Mesenchymal stem cell (in vitro differentiated cells and primary cell): ENCODE measurements around the gene GYS2.

Experiments
- DNase-seq: peaks from one replicate; pipeline ENCODE4 v3.0.0-alpha.2; 2013
- H2AFZ ChIP-seq: one replicate; pipeline ENCODE4 v1.6.1; 2013; ENCODE audit warnings: low read depth, mild to moderate bottlenecking, control low read depth, inconsistent platforms, low read length, moderate library complexity
- H2AK5ac ChIP-seq: 2 replicates; pipeline ENCODE4 v1.6.1; 2013; ENCODE audit warnings: low read length, moderate library complexity, mild to moderate bottlenecking, inconsistent platforms; ENCODE audit not compliant: severe bottlenecking
- H2BK120ac ChIP-seq: one replicate; pipeline ENCODE4 v1.6.1; 2013; ENCODE audit warnings: low read depth, mild to moderate bottlenecking, inconsistent platforms, low read length, moderate library complexity
- H2BK12ac ChIP-seq, 2 experiments: one replicate each; pipeline ENCODE4 v1.6.1; 2013; ENCODE audit warnings: inconsistent platforms in 2 of 2, low read length in 2 of 2, mild to moderate bottlenecking in 2 of 2, moderate library complexity in 2 of 2, control low read depth in 1 of 2
- H2BK15ac ChIP-seq: one replicate; pipeline ENCODE4 v1.6.1; 2013; ENCODE audit warnings: mild to moderate bottlenecking, low read depth, inconsistent platforms; ENCODE audit not compliant: poor library complexity, severe bottlenecking
- H2BK5ac ChIP-seq: 2 replicates; pipeline ENCODE4 v1.6.1; 2013; ENCODE audit warnings: low read depth, mild to moderate bottlenecking, low read length, control low read depth, inconsistent platforms; ENCODE audit not compliant: poor library complexity, severe bottlenecking
- H3K14ac ChIP-seq, 2 experiments: one replicate each; pipeline ENCODE4 v1.6.1; 2013; ENCODE audit warnings: inconsistent platforms in 2 of 2, low read length in 2 of 2, control low read depth in 1 of 2, mild to moderate bottlenecking in 1 of 2, moderate library complexity in 1 of 2
- H3K18ac ChIP-seq, 2 experiments: one replicate each; pipeline ENCODE4 v1.6.1; 2013; ENCODE audit warnings: inconsistent platforms in 2 of 2, low read length in 2 of 2, control low read depth in 1 of 2, low read depth in 1 of 2, mild to moderate bottlenecking in 1 of 2
- H3K23ac ChIP-seq, 2 experiments: one replicate each; pipeline ENCODE4 v1.6.1; 2013; ENCODE audit warnings: inconsistent platforms in 2 of 2, low read length in 2 of 2, mild to moderate bottlenecking in 2 of 2, moderate library complexity in 2 of 2, control low read depth in 1 of 2
- H3K27ac ChIP-seq: 2 replicates; pipeline ENCODE4 v1.5.1; 2013; ENCODE audit warnings: mild to moderate bottlenecking, moderate library complexity, low read length, control low read depth, inconsistent platforms; ENCODE audit not compliant: poor library complexity, severe bottlenecking
- H3K27me3 ChIP-seq, 2 experiments: 2 replicates each; pipeline versions ENCODE4 v1.6.1 to v1.7.0; 2013; ENCODE audit warnings: low read length in 2 of 2, mild to moderate bottlenecking in 2 of 2, moderate library complexity in 2 of 2, control low read depth in 1 of 2, inconsistent platforms in 1 of 2; ENCODE audit not compliant: control insufficient read depth in 1 of 2, insufficient read depth in 1 of 2
- H3K36me3 ChIP-seq, 2 experiments: 2 replicates each; pipeline versions ENCODE4 v1.6.1 to v1.7.0; 2013; ENCODE audit warnings: low read length in 2 of 2, control low read depth in 1 of 2, inconsistent platforms in 1 of 2, low read depth in 1 of 2, mild to moderate bottlenecking in 1 of 2; ENCODE audit not compliant: insufficient read depth in 2 of 2, control insufficient read depth in 1 of 2
- H3K4ac ChIP-seq, 2 experiments: one replicate each; pipeline ENCODE4 v1.6.1; 2013; ENCODE audit warnings: inconsistent platforms in 2 of 2, low read length in 2 of 2, mild to moderate bottlenecking in 2 of 2, moderate library complexity in 2 of 2, control low read depth in 1 of 2, low read depth in 1 of 2
- H3K4me1 ChIP-seq: 2 replicates; pipeline ENCODE4 v1.6.1; 2013; ENCODE audit warnings: low read depth, low read length, control low read depth; ENCODE audit not compliant: control insufficient read depth, insufficient read depth
- H3K4me2 ChIP-seq: 2 replicates; pipeline ENCODE4 v1.6.1; 2013; ENCODE audit warnings: low read length, mild to moderate bottlenecking, inconsistent platforms; ENCODE audit not compliant: poor library complexity, severe bottlenecking
- H3K4me3 ChIP-seq, 2 experiments: 2 replicates each; pipeline versions ENCODE4 v1.5.1 to v1.7.0; 2013; ENCODE audit warnings: low read length in 2 of 2, mild to moderate bottlenecking in 2 of 2, control low read depth in 1 of 2, low read depth in 1 of 2; ENCODE audit not compliant: insufficient read depth in 1 of 2
- H3K79me1 ChIP-seq: replicated peaks from 2 replicates; pipeline ENCODE4 v1.6.1; 2013; ENCODE audit warnings: mild to moderate bottlenecking, control low read depth, low read length, inconsistent platforms; ENCODE audit not compliant: poor library complexity, severe bottlenecking
- H3K9ac ChIP-seq: 2 replicates; pipeline ENCODE4 v1.7.0; 2013; ENCODE audit warnings: mild to moderate bottlenecking, low read length, moderate library complexity
- H3K9me3 ChIP-seq: 2 replicates; pipeline ENCODE4 v1.7.0; 2013; ENCODE audit warnings: mild to moderate bottlenecking, low read length; ENCODE audit not compliant: control insufficient read depth
- H4K8ac ChIP-seq: one replicate; pipeline ENCODE4 v1.6.1; 2013; ENCODE audit warnings: inconsistent platforms, mild to moderate bottlenecking, low read length, moderate library complexity
- H4K91ac ChIP-seq: one replicate; pipeline ENCODE4 v1.6.1; 2013; ENCODE audit warnings: mild to moderate bottlenecking, low read length, inconsistent platforms
- WGBS: methylation state at CpG from one replicate; pipeline ENCODE4 v1.1.7; 2013; ENCODE audit warnings: mixed read lengths; 5-methylcytosine and 5-hydroxymethylcytosine counted together

GYS2 gene

GRCh38 chr12:21566907-21567394, 37.7 kb downstream of the GYS2 start:
- Histone ChIP-seq H2BK12ac (no peak overlapping the region), H3K9ac (peak overlapping the region; percentile 48), H3K4ac (no peak overlapping the region)

GRCh38 chr12:21566223-21566906, 38.3 kb downstream of the GYS2 start:
- Histone ChIP-seq H3K27me3 (no peaks in the 10 kb centered on the region), H2BK120ac (no peak overlapping the region), H2BK12ac (no peak overlapping the region), H3K4me3 (no peak overlapping the region), H3K9me3 (no peaks in the 10 kb centered on the region), H2BK5ac (no peak overlapping the region), H3K9ac (peak overlapping the region; percentile 48), H3K18ac (no peak overlapping the region), H2BK15ac (no peak overlapping the region), H3K4ac (no peak overlapping the region), H2AFZ (no peak overlapping the region), H3K79me1 (no peaks in the 10 kb centered on the region), H4K8ac (no peak overlapping the region), H4K91ac (no peak overlapping the region), H2AK5ac (no peak overlapping the region), H3K27ac (no peak overlapping the region), H3K4me1 (no peaks in the 10 kb centered on the region), H3K14ac (no peak overlapping the region), H3K23ac (no peak overlapping the region), H3K36me3 (no peaks in the 10 kb centered on the region), H3K4me2 (no peak overlapping the region)
- DNase-seq: peak; percentile 23
- WGBS: 100% methylated on average over 1 of the region's 5 CpGs

More at GRCh38 chr12:21566907-21567394, 37.7 kb downstream of the GYS2 start:
- 91% methylated on average over 3 of the region's 3 CpGs for WGBS
- no peaks in the 10 kb centered on the region for H3K9me3 ChIP-seq
- no peak overlapping the region for H3K4me2 ChIP-seq
- no peak overlapping the region for H3K4me3 ChIP-seq
- H3K79me1 ChIP-seq: no peaks in the 10 kb centered on the region
- H2BK15ac ChIP-seq: no peak overlapping the region
- H3K23ac ChIP-seq: no peak overlapping the region
- H3K27me3 ChIP-seq: no peaks in the 10 kb centered on the region
- H2BK5ac ChIP-seq: peak overlapping the region; percentile 57
- DNase-seq: no peak
- no peak overlapping the region for H4K8ac ChIP-seq
- H2BK120ac ChIP-seq: no peak overlapping the region
- no peak overlapping the region for H4K91ac ChIP-seq
- no peak overlapping the region for H3K14ac ChIP-seq
- no peaks in the 10 kb centered on the region for H3K4me1 ChIP-seq
- no peak overlapping the region for H3K18ac ChIP-seq
- no peak overlapping the region for H2AK5ac ChIP-seq
- no peak overlapping the region for H2AFZ ChIP-seq
- H3K27ac ChIP-seq: no peak overlapping the region
- no peaks in the 10 kb centered on the region for H3K36me3 ChIP-seq

- Histone ChIP-seq H4K8ac (no peak overlapping the region), H2BK120ac (no peak overlapping the region), H3K27me3 (no peaks in the 10 kb centered on the region), H2AFZ (no peak overlapping the region), H3K4ac (no peak overlapping the region), H3K4me3 (no peak overlapping the region), H2BK5ac (no peak overlapping the region), H2BK15ac (no peak overlapping the region), H3K79me1 (no peaks in the 10 kb centered on the region), H3K23ac (no peak overlapping the region), H3K4me2 (no peak overlapping the region), H3K9me3 (no peaks in the 10 kb centered on the region), H3K18ac (no peak overlapping the region), H3K27ac (no peak overlapping the region), H2AK5ac (no peak overlapping the region), H2BK12ac (no peak overlapping the region), H3K36me3 (no peaks in the 10 kb centered on the region), H3K9ac (no peak overlapping the region), H4K91ac (no peak overlapping the region), H3K14ac (no peak overlapping the region), H3K4me1 (no peaks in the 10 kb centered on the region)
- no peak for DNase-seq
- WGBS: 100% methylated on average over 2 of the region's 2 CpGs
These were observed 41.8 kb downstream of the GYS2 start for GRCh38 chr12:21562859-21563258.

GRCh38 chr12:21561158-21561557, 43.5 kb downstream of the GYS2 start:
- Histone ChIP-seq H2BK5ac (no peak overlapping the region), H2BK12ac (no peak overlapping the region), H2AK5ac (no peak overlapping the region), H3K4me1 (no peaks in the 10 kb centered on the region), H3K79me1 (no peaks in the 10 kb centered on the region), H4K8ac (no peak overlapping the region), H2AFZ (no peak overlapping the region), H3K27ac (no peak overlapping the region), H3K4ac (no peak overlapping the region), H3K4me3 (no peak overlapping the region), H3K36me3 (no peaks in the 10 kb centered on the region), H2BK120ac (no peak overlapping the region), H4K91ac (no peak overlapping the region), H3K27me3 (no peaks in the 10 kb centered on the region), H2BK15ac (no peak overlapping the region), H3K23ac (no peak overlapping the region), H3K14ac (no peak overlapping the region), H3K9ac (no peak overlapping the region), H3K9me3 (no peaks in the 10 kb centered on the region), H3K4me2 (no peak overlapping the region), H3K18ac (no peak overlapping the region)
- 50% methylated on average over 2 of the region's 2 CpGs for WGBS
- no peak for DNase-seq
